ENCODE measurements around the gene RAPGEF4. TPM values are rescaled to one million over a fixed set of nuclear protein-coding genes. Genes with fewer than 3 reads are reported as not detected.

Gene RAPGEF4
- total RNA-seq, 4 donors from 2014 or later = 2.8 to 73.4 (median 6.9) TPM

GRCh38 chr2:172722481-172722880 lies 13.2 kb upstream of the RAPGEF4 start:
- H3K4me1 ChIP-seq = peaks cover 0 to 4% (median 0%) of the 10 kb centered on the region in 4 donors
- no peaks in the 10 kb centered on the region for H3K36me3 ChIP-seq
- H3K27ac ChIP-seq = no peak overlapping the region
- no peaks in the 10 kb centered on the region for H3K27me3 ChIP-seq
- no peak for DNase-seq
- H3K4me3 ChIP-seq = no peak overlapping the region
- no peaks in the 10 kb centered on the region for H3K9me3 ChIP-seq
- TF ChIP-seq POLR2A (IDR thresholded peaks at IDR 0.05) (no peak), CTCF (IDR thresholded peaks at IDR 0.05) (no peak)

GRCh38 chr2:172723286-172723685 lies 12.4 kb upstream of the RAPGEF4 start:
- no peaks in the 10 kb centered on the region for H3K36me3 ChIP-seq
- TF ChIP-seq CTCF (IDR thresholded peaks at IDR 0.05) (no peak), POLR2A (IDR thresholded peaks at IDR 0.05) (no peak)
- DNase-seq = no peak
- H3K4me3 ChIP-seq = no peak overlapping the region
- H3K27me3 ChIP-seq = no peaks in the 10 kb centered on the region
- H3K27ac ChIP-seq = no peak overlapping the region
- H3K9me3 ChIP-seq = no peaks in the 10 kb centered on the region
- H3K4me1 ChIP-seq = peaks cover 0 to 4% (median 0%) of the 10 kb centered on the region in 4 donors

- no peak overlapping the region for H3K27ac ChIP-seq
- TF ChIP-seq POLR2A (IDR thresholded peaks at IDR 0.05) (no peak), CTCF (IDR thresholded peaks at IDR 0.05) (no peak)
- no peak for DNase-seq
- no peaks in the 10 kb centered on the region for H3K36me3 ChIP-seq
- H3K9me3 ChIP-seq = no peaks in the 10 kb centered on the region
- no peaks in the 10 kb centered on the region for H3K27me3 ChIP-seq
- H3K4me1 ChIP-seq = peaks cover 0 to 4% (median 0%) of the 10 kb centered on the region in 4 donors
- H3K4me3 ChIP-seq = no peak overlapping the region
Measured at GRCh38 chr2:172724724-172725123, 10.9 kb upstream of the RAPGEF4 start.

GRCh38 chr2:172725284-172725683 lies 10.4 kb upstream of the RAPGEF4 start:
- Histone ChIP-seq H3K27me3 (no peaks in the 10 kb centered on the region), H3K27ac (no peak overlapping the region), H3K9me3 (no peaks in the 10 kb centered on the region), H3K36me3 (no peaks in the 10 kb centered on the region), H3K4me1 (peaks cover 0 to 4% (median 0%) of the 10 kb centered on the region in 4 donors), H3K4me3 (no peak overlapping the region)
- TF ChIP-seq POLR2A (IDR thresholded peaks at IDR 0.05) (no peak), CTCF (IDR thresholded peaks at IDR 0.05) (no peak)
- no peak for DNase-seq

GRCh38 chr2:172725746-172726145 lies 9.9 kb upstream of the RAPGEF4 start:
- Histone ChIP-seq H3K27ac (no peak overlapping the region), H3K27me3 (no peaks in the 10 kb centered on the region)
- DNase-seq = no peak

More at GRCh38 chr2:172725746-172726145, 9.9 kb upstream of the RAPGEF4 start:
- TF ChIP-seq CTCF (IDR thresholded peaks at IDR 0.05) = no peak
- no peak for TF ChIP-seq POLR2A (IDR thresholded peaks at IDR 0.05)
- H3K36me3 ChIP-seq = no peaks in the 10 kb centered on the region
- H3K4me3 ChIP-seq = no peak overlapping the region
- H3K4me1 ChIP-seq = peaks cover 0 to 4% (median 0%) of the 10 kb centered on the region in 4 donors
- no peaks in the 10 kb centered on the region for H3K9me3 ChIP-seq

All from Peyer's patch (tissue), 4 donors.